KMS-11 (cell line): ENCODE measurements around the gene VARS2.
"Not testable (repeated sequence)": the region's sequence is repeated elsewhere in the genome, so short reads cannot be mapped to it uniquely, and the experiment has no call there.

Experiments
- H2AFZ ChIP-seq: fragments of 200-600 bp; sonication (generic); 2 replicates; pipeline ENCODE4 v1.6.1; 2016; ENCODE audit warnings: antibody characterized with exemption, mixed run types, low read depth
- H3K27ac ChIP-seq: fragments of 200-600 bp; sonication (generic); 2 replicates; pipeline ENCODE4 v1.6.1; 2016; ENCODE audit warnings: mild to moderate bottlenecking, mixed run types
- H3K27me3 ChIP-seq: fragments of 200-600 bp; sonication (generic); 2 replicates; pipeline ENCODE4 v1.6.1; 2017; ENCODE audit warnings: mild to moderate bottlenecking, low read depth, mixed run types, moderate library complexity; ENCODE audit not compliant: insufficient read depth
- H3K36me3 ChIP-seq: fragments of 200-600 bp; sonication (generic); 2 replicates; pipeline ENCODE4 v1.6.1; 2017; ENCODE audit warnings: mild to moderate bottlenecking, mixed run types; ENCODE audit not compliant: insufficient read depth
- H3K4me1 ChIP-seq: fragments of 200-600 bp; sonication (generic); 2 replicates; pipeline ENCODE4 v1.6.1; 2016; ENCODE audit warnings: mild to moderate bottlenecking, low read depth, mixed run types; ENCODE audit not compliant: poor library complexity, severe bottlenecking
- H3K4me2 ChIP-seq: fragments of 200-600 bp; sonication (generic); 2 replicates; pipeline ENCODE4 v1.7.0; 2016; ENCODE audit warnings: mild to moderate bottlenecking, mixed run types
- H3K4me3 ChIP-seq: fragments of 200-600 bp; sonication (generic); IDR thresholded peaks from 2 replicates; pipeline ENCODE4 v1.6.1; 2017; ENCODE audit warnings: low read depth, low read length, mixed read lengths; ENCODE audit not compliant: insufficient read depth
- H3K79me2 ChIP-seq: fragments of 200-600 bp; sonication (generic); 2 replicates; pipeline ENCODE4 v1.6.1; 2016; ENCODE audit warnings: low read depth, mixed run types; ENCODE audit not compliant: insufficient read depth
- H3K9ac ChIP-seq: fragments of 200-600 bp; sonication (generic); 2 replicates; pipeline ENCODE4 v1.6.1; 2016; ENCODE audit warnings: mild to moderate bottlenecking, mixed run types
- H4K20me1 ChIP-seq: fragments of 200-600 bp; sonication (generic); 2 replicates; pipeline ENCODE4 v1.6.1; 2016; ENCODE audit warnings: mild to moderate bottlenecking, mixed run types; ENCODE audit not compliant: insufficient read depth
- TF ChIP-seq, protein P1 (sequence below): fragments of 200-600 bp; sonication (generic); conservative IDR thresholded peaks from 2 replicates; pipeline ENCODE4 v1.6.1; 2017; ENCODE audit warnings: low read depth, mild to moderate bottlenecking, antibody characterized with exemption, low read length, moderate library complexity, mixed read lengths

The VARS2 gene

DNA sequence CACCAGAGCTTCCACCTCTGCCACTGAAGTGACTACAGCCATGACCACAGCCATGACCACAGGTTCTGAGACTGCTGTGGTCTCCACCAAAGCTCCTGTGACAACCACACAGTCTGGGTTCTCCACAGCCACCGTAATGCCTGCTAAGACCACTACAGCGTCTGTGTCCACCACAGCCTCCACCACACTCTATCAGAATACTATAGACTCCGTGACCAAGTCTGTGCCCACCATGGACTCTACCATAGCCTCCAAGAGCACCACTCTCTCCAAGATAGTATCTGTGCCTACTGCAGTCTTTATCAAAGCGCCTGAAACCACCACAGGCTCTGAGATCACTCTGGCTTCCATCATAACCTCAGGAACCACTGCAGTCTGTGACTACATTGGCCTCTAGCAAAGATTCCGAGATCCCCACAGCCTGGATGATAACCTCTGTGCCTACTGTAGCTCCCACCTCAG lies 51.1 kb downstream of the VARS2 start:
- no peaks in the 10 kb centered on the region for H4K20me1 ChIP-seq
- no peaks in the 10 kb centered on the region for H3K79me2 ChIP-seq
- H3K36me3 ChIP-seq, result no peaks in the 10 kb centered on the region
- peak overlapping the region; percentile 97 for H3K27ac ChIP-seq
- peaks cover 61% of the 10 kb centered on the region for H3K4me1 ChIP-seq
- no peak overlapping the region for H3K4me3 ChIP-seq
- TF ChIP-seq, protein P1, sequence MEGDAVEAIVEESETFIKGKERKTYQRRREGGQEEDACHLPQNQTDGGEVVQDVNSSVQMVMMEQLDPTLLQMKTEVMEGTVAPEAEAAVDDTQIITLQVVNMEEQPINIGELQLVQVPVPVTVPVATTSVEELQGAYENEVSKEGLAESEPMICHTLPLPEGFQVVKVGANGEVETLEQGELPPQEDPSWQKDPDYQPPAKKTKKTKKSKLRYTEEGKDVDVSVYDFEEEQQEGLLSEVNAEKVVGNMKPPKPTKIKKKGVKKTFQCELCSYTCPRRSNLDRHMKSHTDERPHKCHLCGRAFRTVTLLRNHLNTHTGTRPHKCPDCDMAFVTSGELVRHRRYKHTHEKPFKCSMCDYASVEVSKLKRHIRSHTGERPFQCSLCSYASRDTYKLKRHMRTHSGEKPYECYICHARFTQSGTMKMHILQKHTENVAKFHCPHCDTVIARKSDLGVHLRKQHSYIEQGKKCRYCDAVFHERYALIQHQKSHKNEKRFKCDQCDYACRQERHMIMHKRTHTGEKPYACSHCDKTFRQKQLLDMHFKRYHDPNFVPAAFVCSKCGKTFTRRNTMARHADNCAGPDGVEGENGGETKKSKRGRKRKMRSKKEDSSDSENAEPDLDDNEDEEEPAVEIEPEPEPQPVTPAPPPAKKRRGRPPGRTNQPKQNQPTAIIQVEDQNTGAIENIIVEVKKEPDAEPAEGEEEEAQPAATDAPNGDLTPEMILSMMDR, result no peak
- H3K4me2 ChIP-seq, result peak overlapping the region; percentile 61
- H3K27me3 ChIP-seq, result no peaks in the 10 kb centered on the region
- H2AFZ ChIP-seq, result peak overlapping the region; percentile 59; the same call in 1 of the 2 replicates
- H3K9ac ChIP-seq, result peak overlapping the region; percentile 48; the same call in 1 of the 2 replicates

DNA sequence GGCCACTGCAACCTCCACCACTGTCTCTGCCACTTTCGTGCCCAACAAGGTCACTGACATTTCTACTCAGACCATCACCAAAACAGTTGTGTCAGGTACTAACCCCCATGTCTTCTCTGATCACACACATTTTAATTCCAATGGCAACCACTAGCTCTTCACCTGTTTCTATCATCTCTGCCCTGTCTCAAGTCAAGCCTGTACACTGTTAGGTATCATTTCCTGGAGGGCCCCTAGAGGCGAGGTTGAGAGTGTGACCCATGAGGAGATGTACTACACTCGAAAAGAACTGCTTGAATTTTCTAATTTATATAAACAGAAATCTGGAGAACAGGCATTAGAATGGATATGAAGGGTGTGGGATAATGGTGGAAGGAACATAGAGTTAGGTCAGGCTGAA lies 52.1 kb downstream of the VARS2 start:
- no peak overlapping the region; the same call in 1 of the 2 replicates for H3K4me2 ChIP-seq
- no peak overlapping the region for H3K27ac ChIP-seq
- no peaks in the 10 kb centered on the region for H3K27me3 ChIP-seq
- no peaks in the 10 kb centered on the region for H4K20me1 ChIP-seq
- no peak overlapping the region for H3K4me3 ChIP-seq
- H2AFZ ChIP-seq, result no peak overlapping the region
- H3K36me3 ChIP-seq, result no peaks in the 10 kb centered on the region
- peaks cover 60% of the 10 kb centered on the region for H3K4me1 ChIP-seq
- H3K9ac ChIP-seq, result no peak overlapping the region
- H3K79me2 ChIP-seq, result no peaks in the 10 kb centered on the region
- TF ChIP-seq, protein P1, result no peak

DNA sequence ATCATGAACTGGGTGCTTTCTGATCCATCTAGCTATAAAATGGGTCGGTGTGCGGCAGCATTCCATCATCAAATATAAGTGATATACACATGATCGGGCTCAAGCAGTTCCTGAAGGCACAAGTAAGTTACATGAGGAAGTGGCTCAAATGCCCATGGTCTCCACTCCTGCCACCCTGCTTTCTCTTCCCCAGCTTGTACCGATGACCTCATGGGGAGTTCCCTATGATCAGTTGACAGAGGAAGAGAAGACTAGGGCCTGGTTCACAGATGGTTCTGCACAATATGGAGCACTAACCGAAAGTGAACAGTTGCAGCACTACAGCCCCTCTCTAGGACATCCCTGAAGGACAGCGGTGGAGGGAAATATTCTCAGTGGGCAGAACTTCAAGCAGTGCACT lies 55.1 kb downstream of the VARS2 start:
- H3K4me3 ChIP-seq, H3K4me2 ChIP-seq, H3K27me3 ChIP-seq, H3K27ac ChIP-seq, H3K9ac ChIP-seq, H4K20me1 ChIP-seq, H2AFZ ChIP-seq, H3K79me2 ChIP-seq, H3K36me3 ChIP-seq: not testable (repeated sequence)
- peaks cover 30% of the 10 kb centered on the region for H3K4me1 ChIP-seq

DNA sequence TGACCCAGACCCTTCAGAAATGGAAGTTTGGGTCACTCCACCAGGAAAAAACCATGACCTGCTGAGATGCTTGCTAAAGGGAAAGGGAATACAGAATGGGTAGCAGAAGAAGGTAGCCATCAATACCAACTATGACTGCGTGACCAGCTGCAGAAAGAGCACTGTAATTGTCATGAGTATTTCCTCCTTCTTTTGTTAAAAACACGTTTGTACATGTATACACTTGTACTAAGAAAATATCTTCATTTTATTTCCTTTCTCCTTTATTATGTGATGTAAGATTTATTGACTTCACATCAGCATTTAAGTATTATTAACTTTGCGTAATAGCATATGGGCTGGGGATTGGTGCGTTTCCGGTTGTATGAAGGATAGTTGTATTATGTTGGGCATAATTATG lies 56.9 kb downstream of the VARS2 start:
- Histone ChIP-seq H2AFZ (no peak overlapping the region), H3K4me3 (no peak overlapping the region), H3K27me3 (no peaks in the 10 kb centered on the region), H3K9ac (no peak overlapping the region), H4K20me1 (no peaks in the 10 kb centered on the region), H3K27ac (no peak overlapping the region), H3K4me2 (no peak overlapping the region), H3K4me1 (peaks cover 12% of the 10 kb centered on the region), H3K79me2 (no peaks in the 10 kb centered on the region), H3K36me3 (no peaks in the 10 kb centered on the region)
- TF ChIP-seq, protein P1, result no peak

DNA sequence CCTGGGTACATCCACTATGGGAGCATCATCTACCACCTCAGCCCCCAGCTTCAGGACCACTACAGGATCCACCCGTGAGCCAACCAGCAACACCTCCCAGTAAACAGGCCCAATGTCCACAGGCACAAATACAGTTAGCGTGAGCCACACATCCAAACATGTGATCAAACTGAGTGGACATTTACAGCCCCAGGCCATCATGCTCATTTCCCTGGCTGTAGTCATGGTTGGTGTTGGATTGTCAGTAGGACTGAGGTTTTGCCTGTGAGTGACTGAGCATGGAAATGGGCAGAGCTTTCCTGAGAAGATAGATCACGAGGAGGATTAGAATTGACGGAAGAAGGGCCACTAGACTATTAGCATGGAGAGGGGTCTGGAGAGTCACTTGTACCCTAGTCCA lies 58.8 kb downstream of the VARS2 start:
- Histone ChIP-seq H3K79me2 (no peaks in the 10 kb centered on the region), H2AFZ (no peak overlapping the region), H3K36me3 (no peaks in the 10 kb centered on the region), H3K4me1 (peaks cover 14% of the 10 kb centered on the region), H4K20me1 (no peaks in the 10 kb centered on the region), H3K27me3 (no peaks in the 10 kb centered on the region), H3K9ac (no peak overlapping the region), H3K27ac (no peak overlapping the region), H3K4me3 (no peak overlapping the region), H3K4me2 (no peak overlapping the region)
- TF ChIP-seq, protein P1, result no peak
